GM21360 (cell line): Measurements from ENCODE around the gene ANO5.
A peak's percentile ranks its signal among the peaks of the same experiment; 100 is the strongest.

Source experiments
- ATAC-seq: cut with Tn5 transposase; IDR thresholded peaks from one replicate; pipeline ENCODE4 v1.9.1; 2021; ENCODE audit warnings: mild to moderate bottlenecking, moderate library complexity; ENCODE audit not compliant: unreplicated experiment

Gene ANO5

GRCh38 chr11:22192642-22193347 is at the start of gene ANO5:
Gene ANO5 (plus strand): TSS chr11:22193085. CDS start chr11:22193493, 408 bp downstream.
- ATAC-seq: peak; percentile 53

DNA sequence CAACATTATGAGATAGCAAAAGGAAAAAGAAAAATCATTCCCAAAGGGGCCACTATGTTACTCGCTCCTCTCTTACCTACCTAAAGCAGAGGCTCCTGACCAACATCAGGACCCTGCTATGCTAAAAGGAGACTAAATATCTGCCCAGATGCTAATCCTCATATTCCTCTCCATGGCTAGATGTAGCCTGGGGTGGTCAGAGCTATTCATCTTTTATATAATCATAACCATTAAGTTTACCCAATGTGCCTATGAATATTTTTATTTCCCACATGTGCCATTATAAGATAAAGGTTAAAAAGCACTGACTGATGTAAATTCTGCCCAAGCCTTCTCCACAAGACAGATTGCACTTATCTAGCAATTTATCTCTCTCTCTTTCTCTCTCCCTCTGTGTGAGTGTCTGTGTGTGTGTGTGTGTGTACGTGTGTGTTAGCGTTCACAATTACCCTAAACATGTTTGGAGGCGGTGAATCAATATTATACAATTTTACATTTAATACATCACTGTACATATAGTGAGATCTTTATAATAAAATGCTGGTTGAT is 41.2 kb upstream of the ANO5 start:
- ATAC-seq: no peak

GRCh38 chr11:22157531-22157930 is 35.4 kb upstream of the ANO5 start:
- ATAC-seq: no peak

DNA sequence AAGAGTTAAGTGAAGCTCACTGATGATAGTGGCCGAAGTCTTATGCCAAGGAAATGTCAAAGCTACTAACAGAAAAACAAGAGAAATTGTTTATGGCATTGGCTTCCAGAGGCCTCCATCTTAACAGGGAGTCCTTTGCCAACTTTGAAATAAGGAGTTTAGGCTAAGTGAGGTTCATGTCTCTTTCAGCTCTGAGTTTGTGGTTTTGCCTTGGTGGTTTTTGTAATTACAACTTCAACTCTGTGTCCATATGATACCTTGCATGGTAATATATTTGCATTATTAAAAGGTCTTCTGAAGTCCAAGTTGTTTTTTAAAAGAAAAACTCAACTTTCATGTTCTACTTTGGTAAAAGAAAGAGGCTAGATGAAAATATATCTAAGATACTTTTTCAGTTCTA is 31.4 kb upstream of the ANO5 start:
- no peak for ATAC-seq

GRCh38 chr11:22162756-22163155 is 30.1 kb upstream of the ANO5 start:
- no peak for ATAC-seq

GRCh38 chr11:22163394-22163797 is 29.5 kb upstream of the ANO5 start:
- ATAC-seq: peak; percentile 89

GRCh38 chr11:22165087-22165486 is 27.8 kb upstream of the ANO5 start:
- ATAC-seq: no peak

- ATAC-seq: no peak
Observed at GRCh38 chr11:22165759-22166513, 26.9 kb upstream of the ANO5 start.

- ATAC-seq: no peak
Observed at GRCh38 chr11:22169833-22170232, 23.1 kb upstream of the ANO5 start.

- ATAC-seq: no peak
Observed at GRCh38 chr11:22173532-22173931, 19.4 kb upstream of the ANO5 start.

DNA sequence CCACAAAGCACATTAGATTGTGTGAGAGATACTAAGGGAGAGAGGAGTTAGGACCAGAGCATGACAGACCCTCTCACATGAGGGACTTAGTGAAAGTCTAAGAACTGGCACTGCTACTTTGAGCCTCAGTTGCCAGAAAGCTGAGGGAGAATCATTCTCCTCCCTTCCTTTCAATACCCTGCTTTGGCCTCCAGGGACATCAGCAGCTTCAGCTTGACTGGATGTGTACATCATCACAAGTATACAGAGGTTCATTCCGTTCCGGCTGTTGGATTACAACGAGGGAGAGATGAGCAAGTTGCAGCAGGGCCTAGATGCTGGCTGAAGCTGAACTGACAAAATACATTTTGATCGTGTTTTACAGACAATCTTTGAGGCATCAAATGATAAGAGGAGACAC is 15.7 kb upstream of the ANO5 start:
- ATAC-seq: no peak

- no peak for ATAC-seq
Observed at GRCh38 chr11:22179626-22180025, 13.3 kb upstream of the ANO5 start.

GRCh38 chr11:22180131-22180530 is 12.8 kb upstream of the ANO5 start:
- ATAC-seq: no peak

DNA sequence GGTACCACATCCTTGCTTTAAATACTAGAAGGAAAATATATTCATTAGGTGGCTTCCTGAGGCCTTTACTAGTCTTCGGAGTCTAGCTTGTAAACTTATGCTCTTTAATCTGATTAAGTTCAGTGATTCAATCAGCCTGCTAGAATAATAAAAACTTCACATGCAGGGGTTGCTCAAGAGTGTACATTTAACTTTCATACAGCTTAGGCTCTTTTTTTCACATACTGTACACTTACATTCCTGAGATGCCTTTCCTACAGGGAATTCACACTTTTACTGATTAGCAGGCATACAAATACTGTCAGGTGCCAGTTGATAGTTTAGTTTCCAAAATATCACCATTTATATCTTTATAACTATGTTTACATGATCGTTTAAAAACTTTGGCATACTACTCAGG is 3.2 kb upstream of the ANO5 start:
- ATAC-seq: no peak

GRCh38 chr11:22190827-22191463 is 1.9 kb upstream of the ANO5 start:
- ATAC-seq: no peak

- ATAC-seq: no peak
Observed at GRCh38 chr11:22192289-22192641, 620 bp upstream of the ANO5 start.

- ATAC-seq: peak; percentile 40
Observed at GRCh38 chr11:22193348-22194051, 615 bp downstream of the ANO5 start.

DNA sequence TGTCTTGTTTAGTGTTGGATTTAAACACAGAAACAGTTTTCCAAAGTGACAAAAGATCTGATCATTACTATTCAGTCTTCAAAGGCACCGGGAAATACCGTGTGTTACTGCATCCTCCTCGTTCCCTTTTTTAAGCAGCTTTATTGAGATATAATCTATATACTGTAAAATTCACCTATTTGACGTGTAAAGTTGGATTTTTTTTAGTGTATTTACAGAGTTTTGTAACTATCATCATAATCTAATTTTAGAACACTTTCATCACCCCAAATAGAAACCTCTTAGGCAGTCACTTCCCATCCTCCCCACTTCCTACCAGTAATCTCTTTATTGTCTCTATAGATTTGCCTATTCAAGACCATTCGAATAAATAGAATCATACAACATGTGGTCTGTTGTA is 1.4 kb downstream of the ANO5 start:
- ATAC-seq: no peak

GRCh38 chr11:22194907-22195306 is 2.0 kb downstream of the ANO5 start:
- no peak for ATAC-seq

- no peak for ATAC-seq
Observed at GRCh38 chr11:22197139-22198005, 4.5 kb downstream of the ANO5 start.
